Measurements from ENCODE around the gene MECP2.

Gene MECP2

GRCh38 chrX:154068560-154068959 lies 29.0 kb downstream of the MECP2 start:
- Histone ChIP-seq H3K9me3 (ENCODE audit: control insufficient read depth in 2 of 2, low read length in 2 of 2) (no peaks in the 10 kb centered on the region), H3K27ac (ENCODE audit: low read depth in 2 of 2, low read length in 2 of 2) (no peak overlapping the region), H3K9ac (ENCODE audit: low read depth in 1 of 2, low read length in 2 of 2) (no peak overlapping the region), H3K27me3 (ENCODE audit: control insufficient read depth in 2 of 2, insufficient read depth in 2 of 2, low read length in 2 of 2) (no peaks in the 10 kb centered on the region), H3K4me1 (ENCODE audit: control insufficient read depth in 2 of 2, insufficient read depth in 2 of 2, low read length in 2 of 2) (no peaks in the 10 kb centered on the region), H3K4me3 (ENCODE audit: low read length in 2 of 2) (no peak overlapping the region), H3K36me3 (ENCODE audit: control insufficient read depth in 2 of 2, insufficient read depth in 2 of 2, low read length in 2 of 2) (no peaks in the 10 kb centered on the region)

DNA sequence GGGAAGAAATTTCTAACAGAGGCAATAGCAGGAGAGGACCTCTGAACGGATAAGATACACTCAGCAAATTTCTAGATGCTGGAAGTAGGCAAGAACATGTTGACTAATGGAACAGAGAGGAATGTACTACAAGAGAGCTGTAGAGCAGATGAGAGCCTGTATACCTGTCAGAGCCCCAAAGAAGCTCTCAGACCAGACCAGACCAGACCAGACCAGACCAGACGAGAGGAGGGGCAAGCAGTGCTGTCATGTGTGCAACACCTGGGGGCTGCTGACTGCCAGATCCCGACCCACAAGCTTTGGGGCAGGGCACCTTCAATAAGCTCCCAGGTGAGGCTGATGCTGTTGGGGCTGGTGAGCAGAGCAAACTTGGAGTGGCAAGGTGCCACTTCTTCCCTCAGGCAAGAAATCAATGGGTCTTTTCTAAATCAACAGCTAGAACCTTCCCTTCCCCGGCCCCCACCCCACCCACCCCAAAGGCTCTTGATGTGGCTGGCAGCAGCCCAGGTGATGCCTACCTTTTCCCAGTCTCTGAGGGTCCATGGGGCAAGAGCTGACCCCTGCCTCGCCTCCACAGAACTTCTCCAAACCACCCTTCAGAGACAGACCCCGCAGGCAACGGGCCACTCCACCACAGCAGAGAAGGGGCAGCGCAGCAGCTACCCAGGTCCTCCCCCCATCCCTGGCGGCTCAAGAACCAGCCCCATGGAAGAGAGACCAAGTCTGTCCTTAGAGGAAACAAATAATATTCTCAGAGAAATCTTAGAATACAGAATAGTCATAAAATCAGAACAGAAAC lies 32.7 kb downstream of the MECP2 start:
- H3K36me3 ChIP-seq (ENCODE audit: control insufficient read depth in 2 of 2, insufficient read depth in 2 of 2, low read length in 2 of 2), result no peaks in the 10 kb centered on the region
- no peak overlapping the region for H3K27ac ChIP-seq (ENCODE audit: low read depth in 2 of 2, low read length in 2 of 2)
- H3K9ac ChIP-seq (ENCODE audit: low read depth in 1 of 2, low read length in 2 of 2), result no peak overlapping the region
- no peak overlapping the region for H3K4me3 ChIP-seq (ENCODE audit: low read length in 2 of 2)
- peaks cover 0 to 5% of the 10 kb centered on the region in 2 donors for H3K4me1 ChIP-seq (ENCODE audit: control insufficient read depth in 2 of 2, insufficient read depth in 2 of 2, low read length in 2 of 2)
- H3K9me3 ChIP-seq (ENCODE audit: control insufficient read depth in 2 of 2, low read length in 2 of 2), result no peaks in the 10 kb centered on the region
- peaks cover 0 to 3% of the 10 kb centered on the region in 2 donors for H3K27me3 ChIP-seq (ENCODE audit: control insufficient read depth in 2 of 2, insufficient read depth in 2 of 2, low read length in 2 of 2)

GRCh38 chrX:154063234-154063633 lies 34.3 kb downstream of the MECP2 start:
- Histone ChIP-seq H3K27me3 (ENCODE audit: control insufficient read depth in 2 of 2, insufficient read depth in 2 of 2, low read length in 2 of 2) (peaks cover 0 to 3% of the 10 kb centered on the region in 2 donors), H3K4me1 (ENCODE audit: control insufficient read depth in 2 of 2, insufficient read depth in 2 of 2, low read length in 2 of 2) (peaks cover 0 to 5% of the 10 kb centered on the region in 2 donors), H3K27ac (ENCODE audit: low read depth in 2 of 2, low read length in 2 of 2) (no peak overlapping the region), H3K36me3 (ENCODE audit: control insufficient read depth in 2 of 2, insufficient read depth in 2 of 2, low read length in 2 of 2) (no peaks in the 10 kb centered on the region), H3K9me3 (ENCODE audit: control insufficient read depth in 2 of 2, low read length in 2 of 2) (no peaks in the 10 kb centered on the region), H3K9ac (ENCODE audit: low read depth in 1 of 2, low read length in 2 of 2) (no peak overlapping the region), H3K4me3 (ENCODE audit: low read length in 2 of 2) (no peak overlapping the region)

DNA sequence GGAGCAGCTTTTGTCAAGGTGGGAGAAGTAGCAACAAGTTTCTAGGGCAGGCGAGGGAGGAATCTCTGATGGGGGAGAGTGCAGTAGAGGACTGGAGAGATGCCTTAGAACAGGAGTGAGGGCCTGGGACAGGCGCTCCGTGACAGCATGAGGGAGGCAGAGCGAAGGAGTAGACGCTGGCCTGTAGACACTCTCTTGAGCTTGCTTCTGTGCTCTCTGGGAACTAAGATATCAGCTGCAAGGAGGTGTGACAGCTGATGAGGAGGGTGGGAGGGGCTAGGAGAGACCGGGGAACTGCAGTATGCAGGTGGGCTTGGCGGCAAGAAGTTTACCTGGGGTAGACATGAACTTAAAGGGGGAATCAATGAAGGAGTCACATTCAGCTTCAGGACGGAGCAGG lies 35.7 kb downstream of the MECP2 start:
- Histone ChIP-seq H3K4me3 (ENCODE audit: low read length in 2 of 2) (no peak overlapping the region), H3K36me3 (ENCODE audit: control insufficient read depth in 2 of 2, insufficient read depth in 2 of 2, low read length in 2 of 2) (peaks cover 0 to 6% of the 10 kb centered on the region in 2 donors), H3K9ac (ENCODE audit: low read depth in 1 of 2, low read length in 2 of 2) (no peak overlapping the region), H3K27ac (ENCODE audit: low read depth in 2 of 2, low read length in 2 of 2) (no peak overlapping the region), H3K4me1 (ENCODE audit: control insufficient read depth in 2 of 2, insufficient read depth in 2 of 2, low read length in 2 of 2) (peaks cover under 1 to 5% of the 10 kb centered on the region in 2 donors), H3K27me3 (ENCODE audit: control insufficient read depth in 2 of 2, insufficient read depth in 2 of 2, low read length in 2 of 2) (peaks cover 0 to 3% of the 10 kb centered on the region in 2 donors), H3K9me3 (ENCODE audit: control insufficient read depth in 2 of 2, low read length in 2 of 2) (no peaks in the 10 kb centered on the region)

GRCh38 chrX:154059729-154060245 lies 37.7 kb downstream of the MECP2 start:
- Histone ChIP-seq H3K36me3 (ENCODE audit: control insufficient read depth in 2 of 2, insufficient read depth in 2 of 2, low read length in 2 of 2) (peaks cover 0 to 6% of the 10 kb centered on the region in 2 donors), H3K4me1 (ENCODE audit: control insufficient read depth in 2 of 2, insufficient read depth in 2 of 2, low read length in 2 of 2) (peaks cover 3 to 5% of the 10 kb centered on the region in 2 donors), H3K9me3 (ENCODE audit: control insufficient read depth in 2 of 2, low read length in 2 of 2) (no peaks in the 10 kb centered on the region), H3K4me3 (ENCODE audit: low read length in 2 of 2) (no peak overlapping the region), H3K27ac (ENCODE audit: low read depth in 2 of 2, low read length in 2 of 2) (no peak overlapping the region), H3K27me3 (ENCODE audit: control insufficient read depth in 2 of 2, insufficient read depth in 2 of 2, low read length in 2 of 2) (peaks cover 0 to 3% of the 10 kb centered on the region in 2 donors), H3K9ac (ENCODE audit: low read depth in 1 of 2, low read length in 2 of 2) (no peak overlapping the region)

GRCh38 chrX:154059231-154059630 lies 38.3 kb downstream of the MECP2 start:
- Histone ChIP-seq H3K36me3 (ENCODE audit: control insufficient read depth in 2 of 2, insufficient read depth in 2 of 2, low read length in 2 of 2) (peaks cover 0 to 6% of the 10 kb centered on the region in 2 donors), H3K4me1 (ENCODE audit: control insufficient read depth in 2 of 2, insufficient read depth in 2 of 2, low read length in 2 of 2) (peaks cover 3 to 5% of the 10 kb centered on the region in 2 donors), H3K9me3 (ENCODE audit: control insufficient read depth in 2 of 2, low read length in 2 of 2) (no peaks in the 10 kb centered on the region), H3K27ac (ENCODE audit: low read depth in 2 of 2, low read length in 2 of 2) (no peak overlapping the region), H3K27me3 (ENCODE audit: control insufficient read depth in 2 of 2, insufficient read depth in 2 of 2, low read length in 2 of 2) (peaks cover 0 to 3% of the 10 kb centered on the region in 2 donors), H3K9ac (ENCODE audit: low read depth in 1 of 2, low read length in 2 of 2) (no peak overlapping the region), H3K4me3 (ENCODE audit: low read length in 2 of 2) (no peak overlapping the region)

GRCh38 chrX:154058214-154058997 lies 39.1 kb downstream of the MECP2 start:
- H3K27ac ChIP-seq (ENCODE audit: low read depth in 2 of 2, low read length in 2 of 2), result no peak overlapping the region
- peaks cover 3 to 5% of the 10 kb centered on the region in 2 donors for H3K4me1 ChIP-seq (ENCODE audit: control insufficient read depth in 2 of 2, insufficient read depth in 2 of 2, low read length in 2 of 2)
- H3K9ac ChIP-seq (ENCODE audit: low read depth in 1 of 2, low read length in 2 of 2), result no peak overlapping the region
- H3K27me3 ChIP-seq (ENCODE audit: control insufficient read depth in 2 of 2, insufficient read depth in 2 of 2, low read length in 2 of 2), result peaks cover 0 to 2% of the 10 kb centered on the region in 2 donors
- H3K9me3 ChIP-seq (ENCODE audit: control insufficient read depth in 2 of 2, low read length in 2 of 2), result no peaks in the 10 kb centered on the region
- H3K36me3 ChIP-seq (ENCODE audit: control insufficient read depth in 2 of 2, insufficient read depth in 2 of 2, low read length in 2 of 2), result peaks cover 0 to 6% of the 10 kb centered on the region in 2 donors
- no peak overlapping the region for H3K4me3 ChIP-seq (ENCODE audit: low read length in 2 of 2)

DNA sequence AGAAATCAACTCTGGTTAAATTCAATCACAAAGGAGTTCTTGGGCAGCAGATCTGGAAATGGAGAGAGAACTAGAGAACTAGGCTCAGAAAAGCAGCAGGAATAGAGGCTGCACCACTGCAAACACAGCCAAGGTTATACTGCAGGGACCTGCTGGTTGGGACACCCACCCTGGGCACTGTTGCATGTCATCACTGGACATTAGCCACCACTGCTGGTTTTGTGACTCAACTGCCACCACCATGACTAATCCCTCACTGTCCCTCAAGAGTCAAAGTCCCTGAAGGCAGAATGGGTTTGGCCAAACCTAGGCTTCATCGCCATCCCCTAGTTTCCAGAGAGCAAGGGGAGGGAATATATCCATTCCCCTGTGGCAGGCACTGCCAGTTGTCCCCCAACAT lies 39.7 kb downstream of the MECP2 start:
- no peak overlapping the region for H3K4me3 ChIP-seq (ENCODE audit: low read length in 2 of 2)
- H3K27me3 ChIP-seq (ENCODE audit: control insufficient read depth in 2 of 2, insufficient read depth in 2 of 2, low read length in 2 of 2), result no peaks in the 10 kb centered on the region
- H3K4me1 ChIP-seq (ENCODE audit: control insufficient read depth in 2 of 2, insufficient read depth in 2 of 2, low read length in 2 of 2), result peaks cover 3 to 5% of the 10 kb centered on the region in 2 donors
- H3K27ac ChIP-seq (ENCODE audit: low read depth in 2 of 2, low read length in 2 of 2), result no peak overlapping the region
- no peak overlapping the region for H3K9ac ChIP-seq (ENCODE audit: low read depth in 1 of 2, low read length in 2 of 2)
- no peaks in the 10 kb centered on the region for H3K9me3 ChIP-seq (ENCODE audit: control insufficient read depth in 2 of 2, low read length in 2 of 2)
- H3K36me3 ChIP-seq (ENCODE audit: control insufficient read depth in 2 of 2, insufficient read depth in 2 of 2, low read length in 2 of 2), result peaks cover 0 to 6% of the 10 kb centered on the region in 2 donors

DNA sequence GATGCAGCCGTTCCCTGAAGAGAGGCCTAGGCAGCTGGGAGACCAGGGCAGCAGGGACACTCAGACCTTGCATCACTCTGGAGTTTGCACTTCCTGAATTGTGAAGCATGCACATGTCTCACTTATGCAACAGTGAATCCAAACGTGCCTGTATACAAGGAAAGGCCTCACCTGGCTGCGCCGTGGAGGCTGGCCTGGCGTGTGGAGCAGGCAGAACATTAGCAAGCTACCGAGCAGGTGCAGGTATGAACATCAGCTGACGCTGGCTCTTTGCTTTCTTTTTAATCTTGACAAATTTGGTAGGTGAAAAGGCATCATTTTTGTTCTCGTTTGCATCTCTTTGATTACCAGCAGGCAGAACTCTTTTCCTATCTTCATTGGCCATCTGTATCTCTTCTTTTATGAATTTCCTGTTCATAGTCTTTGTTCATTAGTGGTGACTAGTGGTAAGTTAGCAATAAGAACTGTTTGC lies 40.7 kb downstream of the MECP2 start:
- Histone ChIP-seq H3K27me3 (ENCODE audit: control insufficient read depth in 2 of 2, insufficient read depth in 2 of 2, low read length in 2 of 2) (no peaks in the 10 kb centered on the region), H3K36me3 (ENCODE audit: control insufficient read depth in 2 of 2, insufficient read depth in 2 of 2, low read length in 2 of 2) (peaks cover 0 to 6% of the 10 kb centered on the region in 2 donors), H3K9ac (ENCODE audit: low read depth in 1 of 2, low read length in 2 of 2) (no peak overlapping the region), H3K27ac (ENCODE audit: low read depth in 2 of 2, low read length in 2 of 2) (no peak overlapping the region), H3K4me3 (ENCODE audit: low read length in 2 of 2) (no peak overlapping the region), H3K4me1 (ENCODE audit: control insufficient read depth in 2 of 2, insufficient read depth in 2 of 2, low read length in 2 of 2) (peaks cover 3 to 5% of the 10 kb centered on the region in 2 donors), H3K9me3 (ENCODE audit: control insufficient read depth in 2 of 2, low read length in 2 of 2) (no peaks in the 10 kb centered on the region)
